Measurements from ENCODE around the gene UBQLN3.

Gene UBQLN3

DNA sequence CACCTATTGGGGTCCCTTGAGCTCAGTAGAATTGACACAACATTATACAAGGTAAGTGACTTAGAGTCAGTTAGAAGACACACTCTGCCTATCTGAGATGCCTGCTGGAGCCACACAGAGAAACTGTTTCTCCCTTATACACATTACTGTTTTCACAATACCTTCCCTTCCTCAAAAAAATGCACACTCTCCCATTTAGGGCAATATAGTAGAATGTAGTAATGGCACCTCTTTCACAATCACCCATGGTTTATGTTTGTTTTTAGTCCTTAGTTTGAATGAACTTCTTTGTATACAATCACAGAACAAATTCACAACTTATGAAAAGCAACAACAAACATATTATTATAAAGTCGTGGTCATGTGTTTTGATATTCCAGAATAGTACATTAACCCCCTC, 24.3 kb upstream of the UBQLN3 start:
- no peak overlapping the region for H3K4me3 ChIP-seq (ENCODE audit: insufficient read depth, low read depth, low read length, poor library complexity, severe bottlenecking)
- no peak for DNase-seq
- no peaks in the 10 kb centered on the region for H3K36me3 ChIP-seq (ENCODE audit: control insufficient read depth, insufficient read depth, low read length)
- H3K27me3 ChIP-seq (replicated peaks; ENCODE audit: control insufficient read depth, insufficient read depth, low read length, poor library complexity, severe bottlenecking), result no peaks in the 10 kb centered on the region
- H3K27ac ChIP-seq (ENCODE audit: insufficient read depth, low read length, poor library complexity, severe bottlenecking), result no peak overlapping the region
- H3K4me1 ChIP-seq (ENCODE audit: control insufficient read depth, insufficient read depth, low read length, poor library complexity, severe bottlenecking), result no peaks in the 10 kb centered on the region
- no peaks in the 10 kb centered on the region for H3K9me3 ChIP-seq (ENCODE audit: control insufficient read depth, low read length)

GRCh38 chr11:5531053-5531831, 21.5 kb upstream of the UBQLN3 start:
- Histone ChIP-seq H3K9me3 (ENCODE audit: control insufficient read depth, low read length) (no peaks in the 10 kb centered on the region), H3K27me3 (replicated peaks; ENCODE audit: control insufficient read depth, insufficient read depth, low read length, poor library complexity, severe bottlenecking) (no peaks in the 10 kb centered on the region), H3K4me3 (ENCODE audit: insufficient read depth, low read depth, low read length, poor library complexity, severe bottlenecking) (no peak overlapping the region), H3K27ac (ENCODE audit: insufficient read depth, low read length, poor library complexity, severe bottlenecking) (no peak overlapping the region), H3K4me1 (ENCODE audit: control insufficient read depth, insufficient read depth, low read length, poor library complexity, severe bottlenecking) (no peaks in the 10 kb centered on the region), H3K36me3 (ENCODE audit: control insufficient read depth, insufficient read depth, low read length) (no peaks in the 10 kb centered on the region)
- no peak for DNase-seq

DNA sequence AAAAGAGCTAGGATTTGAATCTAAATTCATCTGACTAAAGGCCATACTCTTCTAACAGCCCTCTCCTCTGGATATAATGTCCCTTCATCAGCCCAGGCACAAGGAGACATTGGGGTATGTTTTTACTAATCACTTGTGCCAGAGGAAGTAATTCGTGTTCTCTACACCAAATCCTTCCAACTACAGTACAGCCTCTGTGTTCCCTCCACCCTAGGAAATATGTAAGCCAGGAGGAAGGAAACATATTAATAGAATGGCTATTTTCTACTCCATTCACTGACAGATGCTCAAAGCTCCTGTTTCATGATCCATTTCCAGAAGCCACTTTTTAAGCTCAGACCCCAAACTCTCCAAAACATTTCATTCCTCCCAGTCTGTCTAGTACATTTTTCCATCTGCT, 18.7 kb upstream of the UBQLN3 start:
- H3K27ac ChIP-seq (ENCODE audit: insufficient read depth, low read length, poor library complexity, severe bottlenecking), result no peak overlapping the region
- no peaks in the 10 kb centered on the region for H3K9me3 ChIP-seq (ENCODE audit: control insufficient read depth, low read length)
- no peaks in the 10 kb centered on the region for H3K4me1 ChIP-seq (ENCODE audit: control insufficient read depth, insufficient read depth, low read length, poor library complexity, severe bottlenecking)
- H3K27me3 ChIP-seq (replicated peaks; ENCODE audit: control insufficient read depth, insufficient read depth, low read length, poor library complexity, severe bottlenecking), result no peaks in the 10 kb centered on the region
- no peak overlapping the region for H3K4me3 ChIP-seq (ENCODE audit: insufficient read depth, low read depth, low read length, poor library complexity, severe bottlenecking)
- H3K36me3 ChIP-seq (ENCODE audit: control insufficient read depth, insufficient read depth, low read length), result no peaks in the 10 kb centered on the region
- DNase-seq, result no peak

GRCh38 chr11:5527716-5528115, 18.0 kb upstream of the UBQLN3 start:
- H3K36me3 ChIP-seq (ENCODE audit: control insufficient read depth, insufficient read depth, low read length), result no peaks in the 10 kb centered on the region
- DNase-seq, result no peak
- H3K27me3 ChIP-seq (replicated peaks; ENCODE audit: control insufficient read depth, insufficient read depth, low read length, poor library complexity, severe bottlenecking), result no peaks in the 10 kb centered on the region
- no peak overlapping the region for H3K4me3 ChIP-seq (ENCODE audit: insufficient read depth, low read depth, low read length, poor library complexity, severe bottlenecking)
- H3K27ac ChIP-seq (ENCODE audit: insufficient read depth, low read length, poor library complexity, severe bottlenecking), result no peak overlapping the region
- no peaks in the 10 kb centered on the region for H3K4me1 ChIP-seq (ENCODE audit: control insufficient read depth, insufficient read depth, low read length, poor library complexity, severe bottlenecking)
- H3K9me3 ChIP-seq (ENCODE audit: control insufficient read depth, low read length), result no peaks in the 10 kb centered on the region

GRCh38 chr11:5524756-5525155, 15.0 kb upstream of the UBQLN3 start:
- H3K9me3 ChIP-seq (ENCODE audit: control insufficient read depth, low read length), result no peaks in the 10 kb centered on the region

DNA sequence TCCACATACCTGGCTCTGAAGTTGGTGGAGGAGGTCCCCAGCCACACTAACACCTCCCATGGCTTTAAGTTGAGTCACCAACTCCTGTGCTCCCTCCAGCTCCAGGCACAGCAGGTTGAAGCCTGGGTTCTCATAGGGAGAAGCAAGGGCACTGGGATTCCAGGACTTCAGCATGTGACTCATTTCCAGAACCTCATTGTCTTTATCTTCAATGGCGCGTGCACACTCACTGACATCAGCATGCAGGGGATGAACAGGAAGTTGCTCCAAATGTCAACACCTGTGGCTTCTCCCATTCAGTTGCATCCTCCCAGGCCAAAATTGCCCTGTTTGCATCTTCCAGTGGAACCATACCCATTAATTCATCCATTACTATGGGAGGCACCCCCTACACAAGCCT, 12.6 kb upstream of the UBQLN3 start:
- DNase-seq, result no peak
- H3K9me3 ChIP-seq (ENCODE audit: control insufficient read depth, low read length), result no peaks in the 10 kb centered on the region
- H3K4me3 ChIP-seq (ENCODE audit: insufficient read depth, low read depth, low read length, poor library complexity, severe bottlenecking), result no peak overlapping the region
- H3K27me3 ChIP-seq (replicated peaks; ENCODE audit: control insufficient read depth, insufficient read depth, low read length, poor library complexity, severe bottlenecking), result no peaks in the 10 kb centered on the region
- no peaks in the 10 kb centered on the region for H3K36me3 ChIP-seq (ENCODE audit: control insufficient read depth, insufficient read depth, low read length)
- no peak overlapping the region for H3K27ac ChIP-seq (ENCODE audit: insufficient read depth, low read length, poor library complexity, severe bottlenecking)
- H3K4me1 ChIP-seq (ENCODE audit: control insufficient read depth, insufficient read depth, low read length, poor library complexity, severe bottlenecking), result no peaks in the 10 kb centered on the region

More at GRCh38 chr11:5524756-5525155, 15.0 kb upstream of the UBQLN3 start:
- Histone ChIP-seq H3K27me3 (replicated peaks; ENCODE audit: control insufficient read depth, insufficient read depth, low read length, poor library complexity, severe bottlenecking) (no peaks in the 10 kb centered on the region), H3K4me1 (ENCODE audit: control insufficient read depth, insufficient read depth, low read length, poor library complexity, severe bottlenecking) (no peaks in the 10 kb centered on the region), H3K36me3 (ENCODE audit: control insufficient read depth, insufficient read depth, low read length) (no peaks in the 10 kb centered on the region), H3K4me3 (ENCODE audit: insufficient read depth, low read depth, low read length, poor library complexity, severe bottlenecking) (no peak overlapping the region), H3K27ac (ENCODE audit: insufficient read depth, low read length, poor library complexity, severe bottlenecking) (no peak overlapping the region)
- no peak for DNase-seq

DNA sequence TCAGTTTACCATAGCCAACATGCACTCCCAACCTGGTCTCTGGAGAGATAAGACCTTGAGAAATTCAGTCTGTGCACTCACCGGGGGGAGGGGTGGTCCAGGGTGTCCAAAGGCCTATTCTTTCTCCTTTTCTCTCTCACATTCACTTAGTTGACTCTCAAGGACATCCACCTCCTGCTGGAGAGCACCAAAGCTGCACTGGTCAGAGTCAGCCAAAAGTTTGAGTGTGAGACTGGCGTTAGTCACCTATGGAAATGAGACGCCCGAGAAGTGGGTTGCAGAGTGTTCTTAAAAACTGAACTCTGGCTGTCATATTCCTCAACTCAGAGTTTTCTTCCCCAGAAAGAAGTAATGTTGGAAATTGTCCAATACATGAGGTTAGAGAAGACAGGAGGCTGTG, 11.8 kb upstream of the UBQLN3 start:
- no peaks in the 10 kb centered on the region for H3K36me3 ChIP-seq (ENCODE audit: control insufficient read depth, insufficient read depth, low read length)
- DNase-seq, result no peak
- H3K27me3 ChIP-seq (replicated peaks; ENCODE audit: control insufficient read depth, insufficient read depth, low read length, poor library complexity, severe bottlenecking), result no peaks in the 10 kb centered on the region
- H3K4me3 ChIP-seq (ENCODE audit: insufficient read depth, low read depth, low read length, poor library complexity, severe bottlenecking), result no peak overlapping the region
- H3K27ac ChIP-seq (ENCODE audit: insufficient read depth, low read length, poor library complexity, severe bottlenecking), result no peak overlapping the region
- H3K4me1 ChIP-seq (ENCODE audit: control insufficient read depth, insufficient read depth, low read length, poor library complexity, severe bottlenecking), result no peaks in the 10 kb centered on the region
- H3K9me3 ChIP-seq (ENCODE audit: control insufficient read depth, low read length), result no peaks in the 10 kb centered on the region

GRCh38 chr11:5516599-5516998, 6.8 kb upstream of the UBQLN3 start, which contains the start of gene UBQLNL:
Gene UBQLNL, minus strand, starts transcription at chr11:5516699. Its CDS starts 258 bp downstream, at chr11:5516441.
- no peak within 1 kb of the TSS for H3K27ac ChIP-seq (ENCODE audit: insufficient read depth, low read length, poor library complexity, severe bottlenecking)
- no peak within 1 kb of the TSS for H3K4me3 ChIP-seq (ENCODE audit: insufficient read depth, low read depth, low read length, poor library complexity, severe bottlenecking)
- H3K4me1 ChIP-seq (ENCODE audit: control insufficient read depth, insufficient read depth, low read length, poor library complexity, severe bottlenecking), result no peaks in the 10 kb centered on the region
- no peaks in the 10 kb centered on the region for H3K9me3 ChIP-seq (ENCODE audit: control insufficient read depth, low read length)
- DNase-seq, result no peak
- no peaks in the 10 kb centered on the region for H3K27me3 ChIP-seq (replicated peaks; ENCODE audit: control insufficient read depth, insufficient read depth, low read length, poor library complexity, severe bottlenecking)
- H3K36me3 ChIP-seq (ENCODE audit: control insufficient read depth, insufficient read depth, low read length), result no peaks in the 10 kb centered on the region

DNA sequence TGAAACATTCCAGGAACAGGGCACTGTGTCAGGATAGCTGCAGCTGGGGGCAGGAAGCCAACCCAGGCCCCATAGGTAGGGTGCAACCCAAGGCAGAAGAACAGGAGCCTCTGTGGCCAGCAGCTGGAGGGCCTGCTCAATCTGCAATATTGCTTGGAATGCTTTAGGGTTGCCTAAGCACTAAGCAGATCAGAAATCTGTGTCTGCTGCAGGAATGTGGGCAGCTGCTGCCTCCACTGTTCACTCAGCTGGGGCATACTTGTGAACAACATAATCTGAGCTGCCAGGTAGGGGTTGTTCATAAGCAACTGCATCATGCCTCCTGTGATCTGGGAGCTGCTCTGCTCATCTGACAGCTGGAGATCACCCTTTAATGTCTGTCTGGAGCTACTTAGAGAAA, 5.1 kb upstream of the UBQLN3 start:
- Histone ChIP-seq H3K9me3 (ENCODE audit: control insufficient read depth, low read length) (no peaks in the 10 kb centered on the region), H3K4me3 (ENCODE audit: insufficient read depth, low read depth, low read length, poor library complexity, severe bottlenecking) (no peak overlapping the region), H3K27ac (ENCODE audit: insufficient read depth, low read length, poor library complexity, severe bottlenecking) (no peak overlapping the region), H3K36me3 (ENCODE audit: control insufficient read depth, insufficient read depth, low read length) (no peaks in the 10 kb centered on the region), H3K4me1 (ENCODE audit: control insufficient read depth, insufficient read depth, low read length, poor library complexity, severe bottlenecking) (no peaks in the 10 kb centered on the region), H3K27me3 (replicated peaks; ENCODE audit: control insufficient read depth, insufficient read depth, low read length, poor library complexity, severe bottlenecking) (no peaks in the 10 kb centered on the region)
- DNase-seq, result no peak

- DNase-seq, result no peak
- Histone ChIP-seq H3K27me3 (replicated peaks; ENCODE audit: control insufficient read depth, insufficient read depth, low read length, poor library complexity, severe bottlenecking) (no peaks in the 10 kb centered on the region), H3K27ac (ENCODE audit: insufficient read depth, low read length, poor library complexity, severe bottlenecking) (no peak overlapping the region), H3K36me3 (ENCODE audit: control insufficient read depth, insufficient read depth, low read length) (no peaks in the 10 kb centered on the region), H3K9me3 (ENCODE audit: control insufficient read depth, low read length) (no peaks in the 10 kb centered on the region), H3K4me1 (ENCODE audit: control insufficient read depth, insufficient read depth, low read length, poor library complexity, severe bottlenecking) (no peaks in the 10 kb centered on the region), H3K4me3 (ENCODE audit: insufficient read depth, low read depth, low read length, poor library complexity, severe bottlenecking) (no peak overlapping the region)
Measured at GRCh38 chr11:5508605-5509004, 1.2 kb downstream of the UBQLN3 start.
